Mesendoderm (in vitro differentiated cells): Measurements from ENCODE around the gene MAP4.

Experiments used
- DNase-seq: peaks from one replicate; pipeline ENCODE4 v3.0.0; 2013
- H2AK5ac ChIP-seq: 2 replicates; pipeline ENCODE4 v1.6.1; 2013; ENCODE audit warnings: low read length, inconsistent platforms
- H2BK120ac ChIP-seq: 2 replicates; pipeline ENCODE4 v1.6.1; 2013; ENCODE audit warnings: low read depth, mild to moderate bottlenecking, low read length, moderate library complexity, mixed read lengths
- H2BK15ac ChIP-seq: replicated peaks from 2 replicates; pipeline ENCODE4 v1.6.1; 2013; ENCODE audit warnings: low read depth, mild to moderate bottlenecking, moderate library complexity
- H2BK5ac ChIP-seq: 2 replicates; pipeline ENCODE4 v1.6.1; 2013; ENCODE audit warnings: low read length, inconsistent platforms
- H3K18ac ChIP-seq: 2 replicates; pipeline ENCODE4 v1.6.1; 2013; ENCODE audit warnings: mild to moderate bottlenecking, low read length, mixed read lengths
- H3K23ac ChIP-seq: one replicate; pipeline ENCODE4 v1.6.1; 2013; ENCODE audit warnings: low read length
- H3K27ac ChIP-seq: 2 replicates; pipeline ENCODE4 v1.5.1; 2013; ENCODE audit warnings: low read depth, mild to moderate bottlenecking, inconsistent platforms, low read length, moderate library complexity
- H3K27me3 ChIP-seq: 2 replicates; pipeline ENCODE4 v1.6.1; 2013; ENCODE audit warnings: low read length, control low read depth, mild to moderate bottlenecking, inconsistent platforms; ENCODE audit not compliant: insufficient read depth, poor library complexity
- H3K36me3 ChIP-seq: 2 replicates; pipeline ENCODE4 v1.6.1; 2013; ENCODE audit warnings: low read length, inconsistent platforms; ENCODE audit not compliant: control insufficient read depth, insufficient read depth
- H3K4ac ChIP-seq: one replicate; pipeline ENCODE4 v1.6.1; 2013; ENCODE audit warnings: low read depth, mild to moderate bottlenecking, low read length, moderate library complexity
- H3K4me1 ChIP-seq: 2 replicates; pipeline ENCODE4 v1.6.1; 2013; ENCODE audit warnings: low read depth, low read length, inconsistent platforms; ENCODE audit not compliant: control insufficient read depth
- H3K4me2 ChIP-seq: 2 replicates; pipeline ENCODE4 v1.6.1; 2013; ENCODE audit warnings: low read length
- H3K4me3 ChIP-seq: 2 replicates; pipeline ENCODE4 v1.5.1; 2013; ENCODE audit warnings: mild to moderate bottlenecking, low read length
- H3K56ac ChIP-seq: one replicate; pipeline ENCODE4 v1.6.1; 2013; ENCODE audit warnings: low read length
- H3K79me1 ChIP-seq: 2 replicates; pipeline ENCODE4 v1.6.1; 2013; ENCODE audit warnings: low read length, inconsistent platforms
- H3K79me2 ChIP-seq: 2 replicates; pipeline ENCODE4 v1.6.1; 2013; ENCODE audit warnings: mild to moderate bottlenecking, low read length; ENCODE audit not compliant: control insufficient read depth, insufficient read depth
- H3K9ac ChIP-seq: 2 replicates; pipeline ENCODE4 v1.6.1; 2013; ENCODE audit warnings: low read length, inconsistent platforms
- H4K5ac ChIP-seq: one replicate; pipeline ENCODE4 v1.6.1; 2013; ENCODE audit warnings: low read length
- H4K8ac ChIP-seq: one replicate; pipeline ENCODE4 v1.6.1; 2013; ENCODE audit warnings: low read depth, mild to moderate bottlenecking, control low read depth, low read length, moderate library complexity
- WGBS: extraction: QIAGEN DNeasy Blood & Tissue Kit; methylation state at CpG from one replicate; pipeline ENCODE4 v1.1.7; 2013; ENCODE audit warnings: low lambda C conversion rate, missing lambda C conversion rate; ENCODE audit not compliant: insufficient coverage; ENCODE audit errors: extremely low coverage; 5-methylcytosine and 5-hydroxymethylcytosine counted together

The MAP4 gene

GRCh38 chr3:47896736-47897135 lies 119.5 kb downstream of the MAP4 start:
- WGBS = no CpG with 5 or more reads among the region's 3 CpGs
- Histone ChIP-seq H3K27ac (no peak overlapping the region), H2BK120ac (no peak overlapping the region), H3K4me3 (no peak overlapping the region), H2BK5ac (no peak overlapping the region), H3K4ac (no peak overlapping the region), H3K36me3 (no peaks in the 10 kb centered on the region), H3K4me1 (no peaks in the 10 kb centered on the region), H3K56ac (no peak overlapping the region), H3K18ac (no peak overlapping the region), H3K23ac (no peak overlapping the region), H4K8ac (no peak overlapping the region), H2BK15ac (no peak overlapping the region), H3K9ac (no peak overlapping the region), H3K27me3 (no peaks in the 10 kb centered on the region), H2AK5ac (no peak overlapping the region), H4K5ac (no peak overlapping the region), H3K4me2 (no peak overlapping the region), H3K79me2 (no peaks in the 10 kb centered on the region), H3K79me1 (peaks cover 2% of the 10 kb centered on the region)
- no peak for DNase-seq

GRCh38 chr3:47895241-47895640 lies 121.0 kb downstream of the MAP4 start:
- H2BK5ac ChIP-seq = no peak overlapping the region
- no peak overlapping the region for H3K56ac ChIP-seq
- DNase-seq = no peak
- H3K4me2 ChIP-seq = no peak overlapping the region
- no CpG with 5 or more reads among the region's 3 CpGs for WGBS
- no peaks in the 10 kb centered on the region for H3K27me3 ChIP-seq
- no peak overlapping the region for H3K27ac ChIP-seq
- peaks cover 8% of the 10 kb centered on the region for H3K4me1 ChIP-seq
- no peak overlapping the region for H3K9ac ChIP-seq
- H2BK120ac ChIP-seq = no peak overlapping the region
- no peak overlapping the region for H3K23ac ChIP-seq
- no peaks in the 10 kb centered on the region for H3K36me3 ChIP-seq
- H2BK15ac ChIP-seq = no peak overlapping the region
- H2AK5ac ChIP-seq = no peak overlapping the region
- no peak overlapping the region for H4K5ac ChIP-seq
- H3K4ac ChIP-seq = no peak overlapping the region
- H3K79me1 ChIP-seq = peaks cover 2% of the 10 kb centered on the region
- no peaks in the 10 kb centered on the region for H3K79me2 ChIP-seq
- no peak overlapping the region for H3K4me3 ChIP-seq
- H4K8ac ChIP-seq = no peak overlapping the region
- H3K18ac ChIP-seq = no peak overlapping the region

GRCh38 chr3:47892286-47893040 lies 123.8 kb downstream of the MAP4 start:
- H3K56ac ChIP-seq = no peak overlapping the region
- H2BK15ac ChIP-seq = no peak overlapping the region
- no peak overlapping the region for H4K8ac ChIP-seq
- H3K18ac ChIP-seq = no peak overlapping the region
- no peak overlapping the region for H2BK120ac ChIP-seq
- H3K4me3 ChIP-seq = no peak overlapping the region
- H3K4me2 ChIP-seq = no peak overlapping the region
- H3K23ac ChIP-seq = no peak overlapping the region
- no peaks in the 10 kb centered on the region for H3K79me2 ChIP-seq
- no peaks in the 10 kb centered on the region for H3K27me3 ChIP-seq
- no CpG with 5 or more reads among the region's 15 CpGs for WGBS
- H3K4ac ChIP-seq = no peak overlapping the region
- H3K9ac ChIP-seq = no peak overlapping the region
- no peak overlapping the region for H3K27ac ChIP-seq
- no peak for DNase-seq
- no peak overlapping the region for H2BK5ac ChIP-seq
- peaks cover 8% of the 10 kb centered on the region for H3K4me1 ChIP-seq
- no peaks in the 10 kb centered on the region for H3K36me3 ChIP-seq
- H4K5ac ChIP-seq = no peak overlapping the region
- no peak overlapping the region for H2AK5ac ChIP-seq
- H3K79me1 ChIP-seq = peaks cover 4% of the 10 kb centered on the region

- no peaks in the 10 kb centered on the region for H3K36me3 ChIP-seq
- no peak overlapping the region for H3K4me3 ChIP-seq
- H3K4ac ChIP-seq = no peak overlapping the region
- H3K4me1 ChIP-seq = peaks cover 8% of the 10 kb centered on the region
- H3K9ac ChIP-seq = no peak overlapping the region
- WGBS = no CpG with 5 or more reads among the region's 3 CpGs
- H3K18ac ChIP-seq = no peak overlapping the region
- H2BK120ac ChIP-seq = no peak overlapping the region
- H2BK15ac ChIP-seq = no peak overlapping the region
- no peak overlapping the region for H2AK5ac ChIP-seq
- DNase-seq = no peak
- peak overlapping the region; percentile 26 for H3K27ac ChIP-seq
- no peak overlapping the region for H3K56ac ChIP-seq
- no peak overlapping the region for H4K5ac ChIP-seq
- H3K4me2 ChIP-seq = no peak overlapping the region
- H3K79me2 ChIP-seq = no peaks in the 10 kb centered on the region
- no peak overlapping the region for H4K8ac ChIP-seq
- no peak overlapping the region for H3K23ac ChIP-seq
- no peaks in the 10 kb centered on the region for H3K27me3 ChIP-seq
- peaks cover 4% of the 10 kb centered on the region for H3K79me1 ChIP-seq
- no peak overlapping the region for H2BK5ac ChIP-seq
These were observed 124.6 kb downstream of the MAP4 start for GRCh38 chr3:47891613-47892005.

- Histone ChIP-seq H3K4me2 (no peak overlapping the region), H2BK120ac (no peak overlapping the region), H3K27ac (peak overlapping the region; percentile 26), H2AK5ac (no peak overlapping the region), H3K56ac (no peak overlapping the region), H3K79me2 (no peaks in the 10 kb centered on the region), H4K5ac (no peak overlapping the region), H4K8ac (no peak overlapping the region), H3K4me3 (no peak overlapping the region), H3K79me1 (peaks cover 4% of the 10 kb centered on the region), H3K4me1 (peaks cover 8% of the 10 kb centered on the region), H3K4ac (no peak overlapping the region), H2BK15ac (no peak overlapping the region), H2BK5ac (no peak overlapping the region), H3K27me3 (no peaks in the 10 kb centered on the region), H3K18ac (no peak overlapping the region), H3K36me3 (no peaks in the 10 kb centered on the region), H3K23ac (no peak overlapping the region), H3K9ac (no peak overlapping the region)
- WGBS = no CpG with 5 or more reads among the region's 10 CpGs
- no peak for DNase-seq
These were observed 125.2 kb downstream of the MAP4 start for GRCh38 chr3:47890828-47891612.
